Liver (tissue), 9 donors: ENCODE measurements around the gene TNFSF12. TPM values are rescaled to one million over a fixed set of nuclear protein-coding genes. Genes with fewer than 3 reads are reported as not detected.

Source experiments
- DNase-seq: peaks from one replicate; pipeline ENCODE4 v3.0.0-alpha.2; 2017; ENCODE audit warnings: low spot score
- H3K27ac ChIP-seq, 2 donors: one replicate each; pipeline ENCODE4 v1.7.0; 2013; ENCODE audit warnings: inconsistent platforms in 2 of 2, low read length in 2 of 2, control low read depth in 1 of 2, low read depth in 1 of 2, mild to moderate bottlenecking in 1 of 2
- H3K27me3 ChIP-seq, 4 donors: one replicate each; pipeline versions ENCODE4 v1.6.1 to v1.7.0; 2013; ENCODE audit warnings: low read length in 3 of 4, inconsistent platforms in 1 of 4, mild to moderate bottlenecking in 1 of 4, moderate library complexity in 1 of 4; ENCODE audit not compliant: control insufficient read depth in 4 of 4, insufficient read depth in 4 of 4
- H3K36me3 ChIP-seq, 4 donors: one replicate each; pipeline versions ENCODE4 v1.6.1 to v1.7.0; 2013; ENCODE audit warnings: low read length in 3 of 4, mild to moderate bottlenecking in 3 of 4, low read depth in 1 of 4, moderate library complexity in 1 of 4; ENCODE audit not compliant: control insufficient read depth in 4 of 4, insufficient read depth in 3 of 4
- H3K4me1 ChIP-seq, 4 donors: one replicate each; pipeline versions ENCODE4 v1.6.1 to v1.7.0; 2013; ENCODE audit warnings: low read length in 3 of 4, mild to moderate bottlenecking in 3 of 4, moderate library complexity in 1 of 4; ENCODE audit not compliant: control insufficient read depth in 4 of 4, insufficient read depth in 4 of 4
- H3K4me3 ChIP-seq, 3 donors: one replicate each; pipeline versions ENCODE4 v1.6.1 to v1.7.0; 2013; ENCODE audit warnings: low read length in 3 of 3, control low read depth in 1 of 3, low read depth in 1 of 3, mild to moderate bottlenecking in 1 of 3
- H3K9ac ChIP-seq, 2 donors: one replicate each; pipeline ENCODE4 v1.7.0; 2013; ENCODE audit warnings: low read length in 2 of 2, mild to moderate bottlenecking in 2 of 2, moderate library complexity in 2 of 2, control low read depth in 1 of 2, low read depth in 1 of 2
- H3K9me3 ChIP-seq, 4 donors: one replicate each; pipeline versions ENCODE4 v1.6.1 to v1.7.0; 2013; ENCODE audit warnings: low read length in 3 of 4; ENCODE audit not compliant: control insufficient read depth in 4 of 4
- CTCF ChIP-seq: fragments of 150-350 bp; IDR thresholded peaks from 2 replicates; pipeline ENCODE4 v1.5.1; 2017; ENCODE audit warnings: improper control_type of control experiment, low read depth, low read length; ENCODE audit not compliant: missing input control
- FOXA2 ChIP-seq: IDR thresholded peaks from 2 replicates; pipeline ENCODE4 v1.6.1; 2016; ENCODE audit warnings: antibody characterized with exemption
- GABPA ChIP-seq, 2 donors: IDR thresholded peaks in 1 of 2; conservative IDR thresholded peaks in 1 of 2; 2 replicates each; pipeline ENCODE4 v1.6.1; 2016; ENCODE audit warnings: antibody characterized with exemption in 2 of 2, mild to moderate bottlenecking in 1 of 2, moderate library complexity in 1 of 2
- HNF4G ChIP-seq: IDR thresholded peaks from 2 replicates; pipeline ENCODE4 v1.6.1; 2016; ENCODE audit warnings: antibody characterized with exemption
- JUND ChIP-seq, 2 donors: IDR thresholded peaks; 2 replicates each; pipeline ENCODE4 v1.6.1; 2016; ENCODE audit warnings: antibody characterized with exemption in 2 of 2
- NR2F2 ChIP-seq: IDR thresholded peaks from 2 replicates; pipeline ENCODE4 v1.6.1; 2016; ENCODE audit warnings: antibody characterized with exemption
- RAD21 ChIP-seq, 2 donors: IDR thresholded peaks; 2 replicates each; pipeline ENCODE4 v1.6.1; 2016; ENCODE audit warnings: antibody characterized with exemption in 2 of 2, mild to moderate bottlenecking in 2 of 2
- SP1 ChIP-seq: IDR thresholded peaks from 2 replicates; pipeline ENCODE4 v1.6.1; 2018; ENCODE audit warnings: antibody characterized with exemption, mild to moderate bottlenecking
- WGBS: extraction: QIAGEN DNeasy Blood & Tissue Kit; methylation state at CpG from one replicate; pipeline ENCODE4 v1.1.7; 2013; 5-methylcytosine and 5-hydroxymethylcytosine counted together
- polyA plus RNA-seq, 2 donors: library from polyadenylated mRNA; stranded (reverse) in 1 of 2; unstranded in 1 of 2; fragments of 200-250 nt in 1 of 2; fragments of >200 nt in 1 of 2; fragmentation: Nextera tagmentation in 1 of 2; extraction: Ambion mirVana in 1 of 2; gene quantifications; one replicate each; pipeline versions ENCODE4 v1.2.1 to v1.2.3, GENCODE V29; 2013 to 2015
- total RNA-seq, 2 donors: library from RNA; depleted of rRNA; stranded (reverse); fragments of >200 nt; gene quantifications; one replicate each; pipeline ENCODE4 v1.2.3, GENCODE V29; 2014
- TF ChIP-seq, protein P1 (sequence below): IDR thresholded peaks from 2 replicates; pipeline ENCODE4 v1.6.1; 2016; ENCODE audit warnings: antibody characterized with exemption
- TF ChIP-seq, protein P2 (sequence below): IDR thresholded peaks from 2 replicates; pipeline ENCODE4 v1.6.1; 2016; ENCODE audit warnings: antibody characterized with exemption, mild to moderate bottlenecking
- TF ChIP-seq, protein P3 (sequence below): IDR thresholded peaks from 2 replicates; pipeline ENCODE4 v1.6.1; 2016; ENCODE audit warnings: antibody characterized with exemption
- donor health status: healthy.
- donor health status: healthy.
- donor health status: healthy.
- donor health status: healthy.
- donor health status: healthy.

TNFSF12 gene
- total and polyA plus RNA-seq, 4 donors: 4.2 to 13.1 (median 5.4) TPM

DNA sequence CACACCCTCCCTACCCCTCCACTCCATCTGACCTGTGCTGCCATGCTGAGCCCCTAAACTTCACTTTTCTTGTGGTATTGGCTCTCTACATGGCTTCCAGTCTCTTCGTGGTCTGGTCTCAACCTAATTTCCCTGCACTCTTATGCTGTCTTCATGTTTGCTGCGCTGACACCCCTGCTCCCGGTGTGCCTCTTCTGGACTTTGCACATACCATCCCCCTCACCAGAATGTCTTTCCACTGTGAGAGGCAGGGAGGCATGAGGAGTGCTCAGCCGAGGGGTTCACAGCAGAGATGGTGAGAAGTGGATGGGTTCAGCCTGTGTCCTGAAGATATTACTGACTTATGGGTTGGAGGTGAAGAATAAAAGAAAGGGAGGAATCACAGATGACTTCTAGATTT, 2.5 kb downstream of the TNFSF12 start (continued):
- no peak for TF ChIP-seq CTCF

GRCh38 chr17:7552621-7553051, 3.8 kb downstream of the TNFSF12 start:
- Histone ChIP-seq H3K4me1 (peaks cover 0 to 21% (median 9%) of the 10 kb centered on the region in 4 donors), H3K9ac (no peak overlapping the region), H3K27me3 (no peaks in the 10 kb centered on the region), H3K9me3 (no peaks in the 10 kb centered on the region), H3K4me3 (no peak overlapping the region), H3K36me3 (no peaks in the 10 kb centered on the region), H3K27ac (no peak overlapping the region)
- TF ChIP-seq FOXA2 (no peak), JUND (IDR thresholded peaks at IDR 0.05) (no peak), RAD21 (IDR thresholded peaks at IDR 0.05) (no peak), CTCF (no peak), SP1 (no peak), NR2F2 (no peak), HNF4G (no peak), GABPA (IDR thresholded peaks at IDR 0.05 in 1 of 2, conservative IDR thresholded peaks at IDR 0.05 in 1 of 2) (no peak)
- TF ChIP-seq, protein P1, sequence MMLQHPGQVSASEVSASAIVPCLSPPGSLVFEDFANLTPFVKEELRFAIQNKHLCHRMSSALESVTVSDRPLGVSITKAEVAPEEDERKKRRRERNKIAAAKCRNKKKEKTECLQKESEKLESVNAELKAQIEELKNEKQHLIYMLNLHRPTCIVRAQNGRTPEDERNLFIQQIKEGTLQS: no peak
- TF ChIP-seq, protein P2, sequence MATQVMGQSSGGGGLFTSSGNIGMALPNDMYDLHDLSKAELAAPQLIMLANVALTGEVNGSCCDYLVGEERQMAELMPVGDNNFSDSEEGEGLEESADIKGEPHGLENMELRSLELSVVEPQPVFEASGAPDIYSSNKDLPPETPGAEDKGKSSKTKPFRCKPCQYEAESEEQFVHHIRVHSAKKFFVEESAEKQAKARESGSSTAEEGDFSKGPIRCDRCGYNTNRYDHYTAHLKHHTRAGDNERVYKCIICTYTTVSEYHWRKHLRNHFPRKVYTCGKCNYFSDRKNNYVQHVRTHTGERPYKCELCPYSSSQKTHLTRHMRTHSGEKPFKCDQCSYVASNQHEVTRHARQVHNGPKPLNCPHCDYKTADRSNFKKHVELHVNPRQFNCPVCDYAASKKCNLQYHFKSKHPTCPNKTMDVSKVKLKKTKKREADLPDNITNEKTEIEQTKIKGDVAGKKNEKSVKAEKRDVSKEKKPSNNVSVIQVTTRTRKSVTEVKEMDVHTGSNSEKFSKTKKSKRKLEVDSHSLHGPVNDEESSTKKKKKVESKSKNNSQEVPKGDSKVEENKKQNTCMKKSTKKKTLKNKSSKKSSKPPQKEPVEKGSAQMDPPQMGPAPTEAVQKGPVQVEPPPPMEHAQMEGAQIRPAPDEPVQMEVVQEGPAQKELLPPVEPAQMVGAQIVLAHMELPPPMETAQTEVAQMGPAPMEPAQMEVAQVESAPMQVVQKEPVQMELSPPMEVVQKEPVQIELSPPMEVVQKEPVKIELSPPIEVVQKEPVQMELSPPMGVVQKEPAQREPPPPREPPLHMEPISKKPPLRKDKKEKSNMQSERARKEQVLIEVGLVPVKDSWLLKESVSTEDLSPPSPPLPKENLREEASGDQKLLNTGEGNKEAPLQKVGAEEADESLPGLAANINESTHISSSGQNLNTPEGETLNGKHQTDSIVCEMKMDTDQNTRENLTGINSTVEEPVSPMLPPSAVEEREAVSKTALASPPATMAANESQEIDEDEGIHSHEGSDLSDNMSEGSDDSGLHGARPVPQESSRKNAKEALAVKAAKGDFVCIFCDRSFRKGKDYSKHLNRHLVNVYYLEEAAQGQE: no peak
- TF ChIP-seq, protein P3, sequence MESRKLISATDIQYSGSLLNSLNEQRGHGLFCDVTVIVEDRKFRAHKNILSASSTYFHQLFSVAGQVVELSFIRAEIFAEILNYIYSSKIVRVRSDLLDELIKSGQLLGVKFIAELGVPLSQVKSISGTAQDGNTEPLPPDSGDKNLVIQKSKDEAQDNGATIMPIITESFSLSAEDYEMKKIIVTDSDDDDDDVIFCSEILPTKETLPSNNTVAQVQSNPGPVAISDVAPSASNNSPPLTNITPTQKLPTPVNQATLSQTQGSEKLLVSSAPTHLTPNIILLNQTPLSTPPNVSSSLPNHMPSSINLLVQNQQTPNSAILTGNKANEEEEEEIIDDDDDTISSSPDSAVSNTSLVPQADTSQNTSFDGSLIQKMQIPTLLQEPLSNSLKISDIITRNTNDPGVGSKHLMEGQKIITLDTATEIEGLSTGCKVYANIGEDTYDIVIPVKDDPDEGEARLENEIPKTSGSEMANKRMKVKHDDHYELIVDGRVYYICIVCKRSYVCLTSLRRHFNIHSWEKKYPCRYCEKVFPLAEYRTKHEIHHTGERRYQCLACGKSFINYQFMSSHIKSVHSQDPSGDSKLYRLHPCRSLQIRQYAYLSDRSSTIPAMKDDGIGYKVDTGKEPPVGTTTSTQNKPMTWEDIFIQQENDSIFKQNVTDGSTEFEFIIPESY: no peak
- WGBS: 77% methylated on average over 6 of the region's 6 CpGs
- DNase-seq: no peak
